Muscle of back (tissue), 11 donors: Measurements from ENCODE around the gene LINGO4. TPM values are rescaled to one million over a fixed set of nuclear protein-coding genes. Genes with fewer than 3 reads are reported as not detected.
"Not testable (repeated sequence)": the region's sequence is repeated elsewhere in the genome, so short reads cannot be mapped to it uniquely, and the experiment has no call there.

Experiments
- DNase-seq, 3 donors: peaks; one replicate each; pipeline versions ENCODE4 v3.0.0 to v3.0.0-alpha.2; 2013
- polyA plus RNA-seq, 10 donors: library from polyadenylated mRNA; unstranded; fragments of 120-200 nt; gene quantifications; one replicate each; pipeline ENCODE4 v1.2.1, GENCODE V29; 2013; ENCODE audit not compliant: insufficient read length in 10 of 10

The LINGO4 gene
- polyA plus RNA-seq, 10 donors = 0.07 to 0.59 (median 0.26) TPM

GRCh38 chr1:151783796-151784195 is 21.4 kb downstream of the LINGO4 start:
- DNase-seq = no peak

- DNase-seq = no peak
These were observed 22.5 kb downstream of the LINGO4 start for GRCh38 chr1:151782741-151783140.

DNA sequence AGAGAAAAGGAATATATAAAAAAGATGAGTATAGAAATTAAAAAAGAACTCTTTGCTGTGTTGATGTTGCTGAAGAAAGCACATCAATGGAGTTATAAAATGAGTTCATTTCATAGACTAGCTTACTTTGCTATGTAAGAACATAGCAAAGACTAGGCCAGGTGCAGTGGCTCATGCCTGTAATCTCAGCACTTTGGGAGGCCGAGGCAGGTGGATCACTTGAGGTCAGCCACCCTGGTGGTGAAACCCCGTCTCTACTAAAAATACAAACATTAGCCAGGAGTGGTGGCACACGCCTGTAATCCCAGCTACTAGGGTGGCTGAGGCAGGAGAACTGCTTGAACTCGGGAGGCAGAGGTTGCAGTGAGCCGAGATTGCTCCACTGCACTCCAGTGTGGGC is 23.2 kb downstream of the LINGO4 start:
- not testable (repeated sequence) for DNase-seq

DNA sequence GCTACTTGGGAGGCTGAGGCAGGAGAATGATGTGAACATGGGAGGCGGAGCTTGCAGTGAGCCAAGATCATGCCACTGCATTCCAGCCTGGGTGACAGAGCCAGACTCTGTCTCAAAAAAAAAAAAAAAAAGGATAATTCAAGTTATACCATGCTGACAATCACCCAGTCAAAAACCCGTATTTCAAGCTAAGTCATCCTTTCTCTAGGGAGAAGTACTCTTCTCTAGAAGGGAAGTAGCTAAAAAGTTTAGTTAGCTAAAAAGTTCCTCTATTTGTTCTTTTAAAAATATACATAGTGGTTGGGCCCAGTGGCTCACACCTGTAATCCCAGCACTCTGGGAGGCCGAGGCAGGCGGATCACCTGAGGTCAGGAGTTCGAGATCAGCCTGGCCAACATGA is 24.5 kb downstream of the LINGO4 start:
- DNase-seq = not testable (repeated sequence)

- no peak for DNase-seq
These were observed 25.4 kb downstream of the LINGO4 start for GRCh38 chr1:151779852-151780251.

GRCh38 chr1:151777317-151777716 is 27.9 kb downstream of the LINGO4 start:
- no peak for DNase-seq

DNA sequence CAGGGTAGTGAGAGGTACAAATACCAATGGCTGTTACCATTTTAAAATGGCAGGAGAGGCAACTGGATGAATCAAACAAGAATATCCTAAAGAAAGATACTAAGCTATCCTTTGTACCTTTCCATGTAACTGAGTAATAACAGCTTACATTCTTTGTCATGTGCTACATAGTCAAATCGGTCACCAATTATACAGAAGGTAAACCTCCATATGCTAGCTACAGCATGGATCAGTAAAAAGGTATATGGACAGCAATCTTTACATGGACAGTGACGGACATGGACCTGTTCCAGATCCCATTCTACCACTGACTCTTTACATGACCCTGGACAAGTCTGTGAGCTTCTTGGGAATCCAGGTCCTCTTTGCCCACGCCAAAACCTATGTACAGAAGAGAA is 28.6 kb downstream of the LINGO4 start:
- DNase-seq = no peak

DNA sequence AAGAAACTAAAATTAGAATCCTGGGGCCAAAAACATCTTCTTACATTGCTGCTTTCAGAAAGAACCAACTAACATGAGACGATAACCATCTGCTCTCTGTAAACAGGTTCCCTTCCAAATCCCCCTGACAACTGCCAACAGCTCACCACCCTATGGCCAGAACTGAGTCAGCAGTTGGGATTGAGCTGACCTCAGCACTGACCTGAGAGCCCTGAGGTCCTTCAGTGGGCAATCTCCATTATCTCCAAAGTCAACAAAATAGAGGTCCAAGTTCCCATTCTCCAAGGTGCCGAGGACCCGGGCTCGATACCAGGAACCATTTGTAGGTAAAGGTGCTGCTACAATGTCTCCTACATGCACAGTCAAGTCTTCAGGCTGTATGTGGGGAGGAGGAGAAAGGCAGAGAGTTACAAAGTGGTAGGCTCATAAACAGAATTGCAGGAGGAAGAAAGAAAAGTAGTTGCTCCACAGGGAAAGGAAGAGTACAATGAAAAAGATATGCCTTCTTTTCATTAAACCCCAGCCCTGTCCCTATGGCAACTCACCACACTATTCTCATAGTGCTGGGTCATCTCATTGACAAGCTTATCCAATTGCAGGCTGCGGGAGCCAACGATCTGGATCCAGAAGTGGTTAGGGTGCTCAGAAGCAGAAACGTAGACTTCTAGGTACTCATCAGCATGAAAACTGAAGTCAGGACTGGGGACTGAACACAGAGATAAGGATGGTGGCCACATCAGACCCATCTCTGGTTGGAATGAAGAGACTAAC is 29.1 kb downstream of the LINGO4 start:
- DNase-seq = no peak

DNA sequence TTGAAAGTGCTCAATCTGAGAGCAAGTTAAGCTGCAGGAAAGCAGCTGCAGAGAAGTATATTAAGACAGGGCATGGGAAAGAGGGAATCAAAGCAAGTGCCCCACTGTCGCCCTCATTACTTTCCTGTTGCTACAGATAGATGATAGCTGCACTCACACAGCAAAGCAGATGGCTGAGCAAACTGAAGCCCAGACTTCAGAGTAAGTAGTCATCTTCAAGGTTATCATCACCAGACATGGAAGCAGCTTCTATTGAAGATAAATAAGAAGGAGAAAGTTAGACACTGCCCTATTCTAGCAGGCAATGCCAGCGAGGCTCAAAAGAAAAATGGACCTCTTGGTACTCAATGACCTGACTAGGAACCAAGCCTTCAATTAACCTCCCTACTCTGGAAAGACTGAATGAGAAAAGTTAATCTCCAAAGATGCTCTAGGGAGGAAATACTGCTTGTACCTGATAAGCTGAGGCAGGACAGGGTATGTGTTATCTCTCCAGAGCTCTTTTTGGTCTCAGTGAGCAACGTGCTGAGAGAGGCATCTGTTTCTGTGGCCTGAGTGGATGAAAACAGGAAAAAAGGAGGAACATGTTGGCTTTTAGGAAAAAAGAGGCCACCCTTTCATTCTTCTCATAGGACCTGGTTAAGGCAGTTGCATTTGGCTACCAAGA is 30.8 kb downstream of the LINGO4 start:
- DNase-seq = no peak

GRCh38 chr1:151773702-151774101 is 31.5 kb downstream of the LINGO4 start:
- no peak for DNase-seq

- not testable (repeated sequence) for DNase-seq
These were observed 35.9 kb downstream of the LINGO4 start for GRCh38 chr1:151769270-151769669.

GRCh38 chr1:151768351-151769066 is 36.7 kb downstream of the LINGO4 start:
- peak in 1 of 3 donors; percentile 5 for DNase-seq

DNA sequence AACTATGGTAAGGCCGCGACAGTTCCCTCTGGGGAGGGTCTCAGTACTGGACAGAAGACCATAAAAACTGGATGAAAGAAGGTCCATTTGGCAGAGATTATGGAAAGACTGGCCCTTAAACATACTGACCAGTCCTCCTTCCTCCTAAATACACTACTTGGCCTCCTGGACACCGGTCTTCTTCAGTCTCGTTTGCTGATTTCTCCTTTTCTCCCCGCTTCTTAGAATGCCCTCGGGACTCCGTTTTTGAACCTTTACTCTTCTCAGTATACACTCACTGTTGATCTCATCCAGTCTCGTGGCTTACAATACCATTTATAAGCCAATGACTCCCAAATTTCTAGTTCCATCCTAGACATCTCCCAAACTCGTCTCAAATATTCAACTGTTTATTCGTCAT is 41.2 kb downstream of the LINGO4 start:
- DNase-seq = peak in 1 of 3 donors; percentile 23

GRCh38 chr1:151762941-151763921 is 42.0 kb downstream of the LINGO4 start, which contains the start of gene MRPL9:
Gene MRPL9 (minus strand): TSS chr1:151763496. CDS start chr1:151763479, 17 bp downstream.
- peak; percentile 78 to 94 (median 86) for DNase-seq

DNA sequence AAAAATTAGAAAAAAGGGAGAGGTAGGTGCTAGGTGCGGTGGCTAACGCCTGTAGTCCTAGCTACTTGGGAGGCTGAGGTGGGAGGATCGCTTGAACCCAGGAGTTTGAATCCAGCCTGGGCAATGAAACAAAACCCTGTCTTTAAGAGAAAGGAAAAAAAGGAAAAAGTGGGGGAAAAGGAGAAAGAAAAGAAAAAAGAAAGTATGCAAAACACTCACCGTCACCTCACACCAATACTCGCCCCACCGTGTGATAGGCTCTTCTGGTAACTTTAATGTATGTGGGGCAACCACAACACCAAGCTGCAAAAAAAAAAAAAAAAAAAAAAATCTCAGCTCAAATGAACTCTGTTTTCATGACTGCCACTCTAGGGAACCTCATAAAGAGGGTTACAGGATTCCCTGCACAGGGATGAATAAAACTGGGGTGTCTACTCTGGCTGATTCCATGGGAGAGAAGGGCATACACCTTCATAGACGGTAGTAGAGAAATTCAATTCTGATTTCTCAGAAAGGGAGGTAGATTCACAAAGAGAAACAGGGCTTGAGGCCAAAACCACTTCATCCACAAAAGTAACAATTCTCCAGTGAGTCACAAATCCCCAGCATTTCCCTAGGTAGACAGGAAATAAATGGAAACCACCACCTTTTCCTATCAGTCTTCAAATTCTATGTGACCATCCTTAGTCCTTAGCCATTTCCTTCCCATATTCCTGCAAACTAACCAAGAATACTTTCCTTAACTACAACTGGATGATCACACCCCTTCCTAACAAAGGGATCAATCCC is 44.4 kb downstream of the LINGO4 start:
- DNase-seq = no peak

DNA sequence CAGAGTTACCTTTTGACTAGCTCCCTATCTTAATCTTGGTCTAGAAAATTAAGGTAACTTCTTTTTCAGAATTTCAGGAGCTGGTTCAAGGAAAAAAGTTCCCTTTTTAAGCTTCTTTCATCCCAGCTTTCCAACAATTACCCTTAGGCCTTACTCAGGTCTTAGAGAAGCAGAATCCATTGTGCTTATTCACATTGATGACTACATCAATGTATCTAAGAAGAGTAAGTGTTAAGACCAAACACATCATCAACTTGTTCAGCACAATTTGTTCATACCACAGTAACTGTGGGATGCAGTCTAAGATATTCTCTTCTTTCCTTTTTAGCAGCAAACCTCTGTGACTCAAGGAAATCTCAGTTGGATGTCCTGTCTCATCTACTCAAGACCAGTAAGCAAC is 46.0 kb downstream of the LINGO4 start:
- DNase-seq = no peak

GRCh38 chr1:151756291-151756690 is 48.9 kb downstream of the LINGO4 start:
- no peak for DNase-seq
